Globus pallidus (tissue), 1 donor: ENCODE measurements around the gene SCNN1B.
"Not testable (repeated sequence)": the region's sequence is repeated elsewhere in the genome, so short reads cannot be mapped to it uniquely, and the experiment has no call there.

Experiments
- DNase-seq: peaks from one replicate; pipeline ENCODE4 v3.0.0-alpha.2; 2015; ENCODE audit warnings: low spot score

The SCNN1B gene

DNA sequence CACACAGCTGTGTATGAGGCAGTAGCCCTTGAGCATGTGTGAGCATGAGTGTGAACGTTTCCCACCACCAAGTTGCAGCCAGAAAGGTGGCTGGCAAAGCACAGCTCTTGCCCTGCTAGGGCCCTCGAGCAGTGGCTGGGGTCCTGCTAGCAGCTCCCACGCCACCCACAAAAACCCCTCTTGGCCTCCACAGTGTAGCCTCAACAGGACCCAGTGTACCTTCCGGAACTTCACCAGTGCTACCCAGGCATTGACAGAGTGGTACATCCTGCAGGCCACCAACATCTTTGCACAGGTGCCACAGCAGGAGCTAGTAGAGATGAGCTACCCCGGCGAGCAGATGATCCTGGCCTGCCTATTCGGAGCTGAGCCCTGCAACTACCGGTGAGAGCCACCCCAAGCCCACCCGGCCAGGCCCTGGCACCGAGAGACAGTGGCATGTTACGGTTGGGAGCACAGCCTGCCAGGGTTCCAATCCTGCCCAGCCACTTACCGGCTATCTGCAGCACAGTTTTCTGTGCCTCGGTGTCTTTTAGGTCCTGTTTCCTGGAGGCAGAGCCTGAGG, 53.1 kb downstream of the SCNN1B start:
- no peak for DNase-seq

DNA sequence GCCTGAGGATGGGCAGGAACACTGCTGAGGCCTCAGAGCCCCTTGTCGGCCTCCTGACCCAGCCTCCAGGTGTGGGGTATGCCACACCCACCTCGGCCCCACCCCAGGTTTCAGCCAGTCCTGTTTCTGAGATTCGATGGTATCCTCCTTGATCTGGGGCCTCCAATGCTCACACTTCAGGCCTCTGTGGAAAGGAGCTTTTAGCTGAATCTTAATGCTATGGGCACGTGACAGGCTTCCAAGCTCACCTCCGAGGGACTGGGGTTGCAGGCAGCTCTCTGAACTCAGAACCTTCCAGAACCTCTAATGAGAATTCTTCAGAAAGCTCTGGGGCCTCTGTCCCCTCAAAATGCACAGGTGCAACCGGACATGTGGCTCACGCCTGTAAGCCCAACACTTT, 54.8 kb downstream of the SCNN1B start:
- DNase-seq, result no peak

DNA sequence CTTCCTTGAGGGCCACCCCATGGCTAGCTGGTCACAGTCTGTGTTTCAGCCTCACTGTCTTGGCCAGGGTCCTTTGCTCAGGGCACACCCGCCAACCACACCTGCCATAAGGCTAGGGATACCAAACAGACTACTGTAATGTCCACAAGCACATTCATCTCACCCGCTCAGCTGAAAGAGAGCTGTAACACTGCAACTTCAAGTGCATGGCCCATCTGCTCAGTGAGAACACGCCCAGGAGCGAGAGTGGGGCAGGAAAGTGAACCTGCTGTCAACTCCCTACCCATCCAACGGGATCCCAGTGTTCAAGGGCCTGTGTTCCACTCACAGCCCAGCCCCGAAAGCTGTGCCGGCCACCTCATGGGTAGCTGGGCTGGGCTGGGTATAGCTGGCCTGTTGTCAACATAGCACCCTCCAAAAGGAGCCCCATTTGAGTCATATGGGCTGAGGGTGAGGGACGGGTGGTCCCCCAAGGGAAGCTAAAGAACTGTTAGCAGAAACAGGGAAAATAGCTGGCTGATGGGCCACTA, 55.7 kb downstream of the SCNN1B start:
- DNase-seq, result no peak

DNA sequence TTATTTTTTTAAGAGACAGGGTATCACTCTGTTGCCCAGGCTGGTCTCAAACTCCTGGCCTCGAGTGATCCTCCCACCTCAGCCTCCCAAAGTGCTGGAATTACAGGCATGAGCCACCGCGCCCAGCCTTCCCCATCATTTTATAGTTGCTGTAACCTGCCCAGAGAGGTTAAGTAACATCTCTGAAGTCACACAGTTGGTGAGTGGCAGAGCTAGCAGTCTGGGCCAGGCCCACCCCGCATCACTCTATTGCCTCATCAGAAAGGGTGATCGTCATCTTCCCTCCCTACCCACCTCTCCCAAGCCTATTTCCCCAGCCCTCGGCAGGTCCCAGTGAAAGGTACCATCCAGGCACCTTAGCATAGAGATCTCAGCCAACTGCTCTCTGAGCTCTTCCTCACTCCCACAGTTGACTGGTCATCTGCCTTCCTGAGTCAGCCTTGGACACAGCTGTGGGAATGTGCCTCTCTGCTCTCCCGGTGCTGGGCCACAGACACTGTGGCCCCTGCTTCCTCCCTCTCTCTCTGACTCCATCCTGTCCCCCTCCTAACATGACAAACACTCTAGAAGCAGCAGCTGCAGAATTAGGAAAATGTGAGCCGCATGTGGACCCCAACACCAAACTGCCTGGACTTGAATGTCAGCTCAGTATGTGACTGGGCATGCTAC, 57.1 kb downstream of the SCNN1B start:
- DNase-seq, result no peak

DNA sequence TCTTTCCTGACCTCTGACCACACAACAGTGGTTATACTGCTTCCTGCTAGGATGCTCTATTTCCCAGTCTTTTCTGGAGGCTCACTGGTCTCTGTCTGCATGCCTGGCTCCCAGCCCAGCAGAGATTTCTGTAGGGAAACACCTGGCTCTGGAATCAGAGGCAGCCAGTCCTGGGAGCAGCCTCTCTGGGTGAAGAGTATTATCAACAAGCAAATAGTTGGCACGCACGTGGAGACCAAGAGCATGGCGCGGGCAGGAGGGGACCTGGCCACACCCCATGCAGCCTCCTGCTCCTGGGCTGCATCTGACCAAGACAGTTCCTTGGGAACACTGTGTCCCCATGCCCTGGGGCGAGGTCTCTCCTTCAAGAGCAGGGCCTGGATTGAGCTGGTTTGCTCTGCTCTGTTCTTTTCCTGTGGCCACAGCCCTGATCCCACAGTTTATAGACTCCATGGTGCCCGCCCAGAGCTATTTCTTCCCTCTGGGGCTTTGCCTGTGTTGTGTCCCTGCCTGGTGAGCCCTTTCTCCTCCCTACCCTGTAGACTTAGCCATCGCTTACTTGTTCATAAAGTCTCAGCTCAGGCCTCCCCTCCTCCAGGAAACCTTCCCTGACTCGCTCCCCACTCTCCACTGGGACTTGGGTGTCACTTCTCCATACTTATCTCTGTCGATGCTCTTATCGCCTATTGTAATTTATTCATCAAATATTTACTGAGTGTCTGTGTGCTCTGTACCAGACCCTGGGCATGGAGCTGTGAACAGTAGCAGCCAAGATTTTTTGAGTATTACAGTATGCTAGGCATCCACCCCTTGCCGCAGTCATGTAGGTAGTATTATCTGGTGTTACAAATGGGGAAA, 60.6 kb downstream of the SCNN1B start:
- DNase-seq, result no peak

DNA sequence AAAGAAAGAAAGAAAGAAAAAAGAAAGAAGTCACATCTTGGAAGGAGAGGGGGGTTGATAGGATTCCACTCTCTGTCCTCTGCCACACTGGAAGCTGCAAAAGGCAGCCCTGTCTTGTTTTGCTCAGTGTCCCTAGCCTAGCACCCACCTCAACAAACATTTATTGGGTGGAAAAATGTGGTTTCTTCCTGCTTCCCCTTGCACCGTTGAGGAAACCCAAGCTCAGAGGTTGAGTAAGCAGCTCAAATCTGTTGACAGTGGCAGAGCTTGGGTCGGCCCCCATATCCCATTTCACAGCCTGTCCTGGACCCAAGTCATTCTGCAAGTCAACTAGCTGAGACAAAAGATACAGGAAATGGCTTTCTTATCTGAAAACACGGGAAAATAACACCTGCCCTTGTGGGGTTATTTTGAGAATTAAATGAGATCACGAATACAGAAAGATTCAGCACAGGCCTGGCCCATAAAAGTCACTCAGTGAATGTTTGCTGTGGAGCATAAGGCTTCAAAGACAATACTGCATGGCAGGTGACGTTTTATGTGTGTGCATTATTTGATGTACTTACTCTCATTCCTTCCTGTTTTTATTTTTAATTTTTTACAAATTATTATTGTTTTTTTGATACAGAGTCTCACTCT, 63.6 kb downstream of the SCNN1B start:
- DNase-seq, result no peak

DNA sequence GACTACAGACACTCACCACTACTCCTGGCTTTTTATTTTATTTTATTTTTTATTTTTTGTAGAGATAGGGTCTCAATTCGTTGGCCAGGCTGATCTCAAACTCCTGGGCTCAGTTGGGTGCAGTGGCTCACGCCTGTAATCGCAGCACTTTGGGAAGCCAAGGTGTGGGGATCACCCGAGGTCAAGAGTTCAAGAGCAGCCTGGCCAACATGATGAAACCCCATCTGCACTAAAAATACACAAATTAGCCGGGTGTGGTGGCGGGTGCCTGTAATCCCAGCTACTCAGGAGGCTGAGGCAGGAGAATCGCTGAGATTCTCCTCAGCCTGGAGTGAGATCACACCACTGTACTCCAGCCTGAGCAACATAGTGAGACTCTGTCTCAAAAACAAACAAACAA, 64.2 kb downstream of the SCNN1B start:
- not testable (repeated sequence) for DNase-seq

DNA sequence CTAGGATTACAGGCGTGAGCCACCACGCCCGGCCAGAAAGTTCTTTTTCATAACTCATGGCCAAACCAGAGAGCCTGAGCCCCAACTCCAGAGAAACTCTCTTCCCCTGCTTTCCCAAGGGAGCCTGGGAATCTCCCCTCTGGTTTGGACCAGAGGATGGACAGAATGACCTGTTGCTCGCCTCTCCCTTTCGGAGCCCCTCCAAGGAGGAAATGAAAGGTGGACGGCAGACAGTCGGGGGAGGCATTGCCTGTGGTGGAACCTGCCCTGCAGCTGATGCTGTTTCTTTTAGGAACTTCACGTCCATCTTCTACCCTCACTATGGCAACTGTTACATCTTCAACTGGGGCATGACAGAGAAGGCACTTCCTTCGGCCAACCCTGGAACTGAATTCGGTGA, 65.5 kb downstream of the SCNN1B start:
- no peak for DNase-seq

DNA sequence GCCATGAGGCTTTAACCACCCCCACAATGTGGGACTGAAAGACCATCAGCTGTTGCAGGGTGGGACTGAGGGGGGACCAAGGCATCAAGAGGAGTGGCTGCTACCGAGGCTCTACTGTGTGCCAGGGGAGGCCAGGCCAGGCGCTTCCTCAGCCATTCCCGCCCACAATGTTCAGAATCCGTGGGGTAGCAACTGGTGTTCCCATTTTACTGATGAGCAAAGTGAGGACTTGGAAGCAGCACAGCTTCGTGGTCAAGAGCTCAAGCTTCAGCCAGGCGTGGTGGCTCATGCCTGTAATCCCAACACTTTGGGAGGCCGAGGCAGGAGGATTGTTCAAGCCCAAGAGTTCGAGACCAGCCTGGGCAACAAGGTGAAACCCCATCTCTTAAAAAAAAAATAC, 65.9 kb downstream of the SCNN1B start:
- DNase-seq, result no peak

DNA sequence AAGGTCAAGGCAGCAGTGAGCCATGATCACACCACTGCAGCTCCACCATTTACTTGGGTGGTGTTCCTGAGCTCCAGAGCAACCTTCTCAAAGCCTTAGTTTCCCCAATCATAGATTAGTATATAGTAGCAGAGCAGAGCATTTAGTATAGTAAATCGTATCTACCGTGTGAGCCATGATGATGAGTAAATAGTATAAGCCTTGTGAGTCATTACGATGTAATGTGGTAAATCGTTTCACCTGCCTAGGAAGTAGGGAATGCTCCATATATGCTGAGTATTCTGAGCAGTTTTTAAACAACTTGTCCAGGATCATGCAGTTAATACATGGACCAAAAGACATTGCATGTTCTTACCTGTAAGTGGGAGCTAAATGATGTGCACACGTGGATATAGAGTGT, 66.4 kb downstream of the SCNN1B start:
- no peak for DNase-seq

DNA sequence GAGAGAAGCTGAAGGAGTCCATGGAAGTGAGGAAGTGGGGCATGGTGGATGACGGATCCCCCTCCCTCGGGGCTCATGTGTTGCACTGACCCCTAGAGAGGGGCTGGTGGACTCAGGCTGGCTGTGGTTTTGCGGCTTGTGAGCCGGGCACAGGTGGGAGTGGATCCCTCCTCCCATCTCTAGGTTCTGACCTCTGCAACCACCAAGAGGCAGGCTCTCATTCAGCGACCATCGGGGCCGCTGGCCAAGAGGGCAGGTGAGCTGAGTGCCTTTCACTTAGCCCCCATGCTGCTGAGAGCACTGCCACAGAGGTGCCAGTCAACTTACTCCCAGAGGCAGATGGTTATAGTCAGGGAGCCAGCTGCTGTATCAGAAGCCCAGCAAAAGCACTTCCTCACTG, 67.3 kb downstream of the SCNN1B start:
- DNase-seq, result no peak

DNA sequence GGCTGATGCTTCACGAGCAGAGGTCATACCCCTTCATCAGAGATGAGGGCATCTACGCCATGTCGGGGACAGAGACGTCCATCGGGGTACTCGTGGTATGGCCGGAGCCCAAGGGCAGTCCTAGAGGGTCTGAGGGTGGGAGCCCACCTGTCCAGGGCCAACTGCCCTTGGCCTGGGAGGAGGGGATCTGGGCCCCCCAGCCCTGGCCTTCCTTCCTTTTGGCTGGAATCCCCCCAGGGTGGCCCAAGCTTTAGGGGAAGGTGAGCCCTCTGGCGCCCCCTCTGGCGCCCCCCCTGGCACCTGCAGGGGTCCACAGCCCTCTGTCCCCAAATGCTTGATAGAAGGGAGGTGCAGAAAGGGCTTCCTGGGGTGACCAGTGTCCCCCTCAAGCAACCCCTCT, 69.3 kb downstream of the SCNN1B start:
- DNase-seq, result no peak

DNA sequence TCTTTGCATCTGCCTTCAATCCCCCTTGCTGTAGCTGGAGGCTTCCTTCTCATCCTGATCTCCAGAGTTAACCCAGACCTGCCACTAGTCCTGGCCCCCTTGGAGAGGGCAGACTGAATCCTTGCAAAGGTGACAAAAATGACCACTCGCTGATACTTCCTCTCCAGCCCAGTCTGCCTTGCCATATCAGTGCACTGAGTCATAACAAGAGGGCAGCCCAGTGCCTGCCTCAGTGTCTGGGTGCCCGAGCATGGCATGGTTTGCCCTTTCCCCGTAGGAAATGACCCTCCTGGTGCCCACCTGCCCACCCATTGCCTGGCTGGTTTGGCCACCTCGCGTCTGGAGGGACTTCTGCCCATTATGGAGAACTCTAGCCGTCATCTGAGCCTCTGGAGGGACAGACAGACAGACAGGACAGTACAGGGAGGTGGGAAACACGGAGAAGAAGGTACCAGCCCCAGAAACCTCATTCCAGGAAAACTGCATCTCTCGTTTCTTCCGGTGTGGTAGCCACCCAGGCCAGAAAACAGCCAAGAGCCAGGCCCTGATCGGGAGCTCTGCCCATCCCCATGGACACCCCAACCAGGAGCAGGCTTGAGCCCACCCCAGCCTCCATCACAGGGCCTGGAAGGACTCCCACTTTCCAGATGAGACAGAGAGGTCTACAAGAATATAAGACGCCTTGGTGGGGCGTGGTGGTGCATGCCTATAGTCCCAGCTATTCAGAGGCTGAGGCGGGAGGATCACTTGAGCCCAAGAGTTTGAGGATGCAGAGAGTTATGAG, 71.5 kb downstream of the SCNN1B start:
- DNase-seq, result no peak

DNA sequence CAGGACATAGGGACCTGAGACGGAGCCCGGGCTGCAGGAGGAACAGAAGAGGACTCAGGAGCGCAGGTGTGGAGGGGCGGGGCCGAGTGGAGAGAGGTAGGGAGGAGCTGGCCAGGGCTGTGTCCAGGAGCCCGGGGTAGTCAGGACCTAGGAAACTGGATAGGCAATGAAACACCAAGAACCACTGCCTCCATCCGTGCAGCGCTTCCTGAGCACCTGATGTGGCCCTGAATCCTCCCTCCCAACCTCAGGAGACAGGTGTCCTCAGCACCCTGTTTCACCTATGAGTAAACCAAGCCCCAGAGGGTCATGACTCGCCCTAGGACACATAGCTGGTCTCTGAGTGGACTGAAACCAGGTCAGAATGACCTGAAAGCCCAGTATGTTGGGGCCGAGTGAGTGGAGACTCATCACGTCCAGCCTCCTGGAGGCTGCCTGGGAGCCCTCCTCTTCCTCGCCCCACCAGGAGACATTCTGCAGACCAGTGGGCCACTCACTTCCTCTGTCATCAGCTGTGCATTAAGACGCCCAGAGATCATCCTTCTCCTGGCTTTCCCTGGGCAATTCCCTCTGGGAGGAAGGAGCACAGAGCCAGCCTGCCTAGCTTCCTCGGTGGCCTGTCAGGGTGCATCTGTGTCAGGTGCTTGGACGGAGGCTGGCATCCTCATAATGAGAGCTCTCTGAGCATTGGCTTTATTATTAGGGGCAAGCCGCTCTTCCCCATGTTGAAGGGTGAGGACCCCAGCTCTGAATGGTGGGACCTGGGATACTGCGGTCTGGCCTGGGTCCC, 72.8 kb downstream of the SCNN1B start:
- DNase-seq, result no peak

DNA sequence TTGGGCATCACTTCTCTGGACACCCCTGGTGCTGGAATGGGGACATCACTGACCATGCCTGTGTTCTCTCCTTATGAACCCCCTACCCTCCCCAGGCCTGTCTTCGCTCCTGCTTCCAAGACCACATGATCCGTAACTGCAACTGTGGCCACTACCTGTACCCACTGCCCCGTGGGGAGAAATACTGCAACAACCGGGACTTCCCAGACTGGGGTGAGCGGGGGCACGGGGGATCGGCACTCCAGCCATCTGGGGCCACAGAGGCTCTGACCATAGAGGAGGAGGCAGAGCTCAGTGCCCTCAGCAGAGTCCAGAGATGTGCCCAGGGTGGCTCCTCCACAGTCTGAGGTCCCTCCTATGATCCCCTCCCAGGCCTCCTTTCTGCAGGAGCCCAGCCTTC, 73.5 kb downstream of the SCNN1B start:
- no peak for DNase-seq

DNA sequence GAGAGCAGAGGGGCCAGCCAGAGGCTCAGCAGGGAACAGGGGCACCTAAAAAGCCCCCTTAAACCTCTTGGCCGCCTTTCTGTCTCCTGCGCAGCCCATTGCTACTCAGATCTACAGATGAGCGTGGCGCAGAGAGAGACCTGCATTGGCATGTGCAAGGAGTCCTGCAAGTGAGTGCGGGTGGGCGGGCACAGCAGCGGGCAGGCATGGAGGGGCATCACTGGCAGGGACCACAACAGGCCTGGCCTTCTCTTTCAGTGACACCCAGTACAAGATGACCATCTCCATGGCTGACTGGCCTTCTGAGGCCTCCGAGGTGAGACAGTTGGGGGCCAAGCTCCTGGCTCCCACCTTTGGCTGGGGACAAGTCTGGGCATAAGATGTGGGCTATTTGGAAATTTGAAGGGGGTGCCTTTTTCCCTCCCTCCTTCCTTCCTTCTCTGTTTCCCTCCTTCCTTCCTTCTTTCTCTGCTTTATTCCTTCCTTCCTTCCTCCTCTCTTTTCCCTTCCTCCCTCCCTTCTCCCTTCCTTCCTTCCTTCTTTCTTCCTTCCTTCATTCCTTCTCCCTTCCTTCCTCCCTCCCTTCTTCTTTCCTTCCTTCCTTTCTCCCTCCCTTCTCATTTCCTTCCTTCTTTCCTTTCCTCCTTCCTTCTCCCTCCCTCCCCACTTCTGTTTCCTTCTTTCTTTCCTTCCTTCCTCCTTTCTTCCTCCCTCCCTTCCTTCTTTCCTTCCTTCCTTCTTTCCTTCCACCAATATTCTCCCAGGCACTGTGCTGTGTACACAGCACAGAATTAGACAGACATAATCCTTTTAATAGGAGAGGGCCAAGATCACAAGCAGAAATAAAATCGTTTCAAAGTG, 75.2 kb downstream of the SCNN1B start:
- DNase-seq, result no peak

DNA sequence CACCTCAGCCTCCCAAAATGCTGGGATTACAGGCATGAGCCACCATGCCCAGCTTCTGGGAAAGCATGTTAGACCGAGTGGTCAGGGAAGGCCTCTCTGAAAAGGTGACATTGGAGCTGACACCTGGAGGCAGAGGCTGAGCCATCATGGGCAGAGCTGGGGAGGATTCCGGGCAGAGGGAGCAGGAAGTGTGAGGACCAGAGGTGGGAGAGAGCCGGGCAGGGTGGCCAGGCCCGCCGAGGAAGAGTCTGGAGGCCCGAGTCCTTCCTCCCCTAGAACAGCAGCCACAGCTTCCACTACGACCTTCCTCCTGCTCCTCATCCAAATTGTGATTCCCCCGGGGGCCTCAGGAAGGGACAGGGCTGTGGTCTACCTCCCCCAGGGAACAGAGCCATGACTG, 76.2 kb downstream of the SCNN1B start:
- DNase-seq, result no peak

DNA sequence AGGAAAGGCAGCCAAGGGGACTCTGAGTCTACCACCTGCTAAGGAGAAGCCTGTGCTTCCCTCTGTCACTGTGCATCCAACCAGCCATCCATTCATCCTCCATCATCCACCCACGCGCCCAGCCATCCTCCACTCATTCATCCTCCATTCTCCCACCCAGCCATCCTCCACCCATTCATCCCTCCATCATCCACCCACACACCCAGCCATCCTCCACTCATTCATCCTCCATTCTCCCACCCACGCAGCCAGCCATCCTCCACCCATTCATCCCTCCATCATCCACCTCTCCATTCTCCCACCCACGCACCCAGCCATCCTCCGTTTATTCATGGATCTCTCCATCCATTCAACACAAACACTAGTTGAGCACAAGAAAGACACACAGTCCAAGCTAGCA, 76.8 kb downstream of the SCNN1B start:
- no peak for DNase-seq

DNA sequence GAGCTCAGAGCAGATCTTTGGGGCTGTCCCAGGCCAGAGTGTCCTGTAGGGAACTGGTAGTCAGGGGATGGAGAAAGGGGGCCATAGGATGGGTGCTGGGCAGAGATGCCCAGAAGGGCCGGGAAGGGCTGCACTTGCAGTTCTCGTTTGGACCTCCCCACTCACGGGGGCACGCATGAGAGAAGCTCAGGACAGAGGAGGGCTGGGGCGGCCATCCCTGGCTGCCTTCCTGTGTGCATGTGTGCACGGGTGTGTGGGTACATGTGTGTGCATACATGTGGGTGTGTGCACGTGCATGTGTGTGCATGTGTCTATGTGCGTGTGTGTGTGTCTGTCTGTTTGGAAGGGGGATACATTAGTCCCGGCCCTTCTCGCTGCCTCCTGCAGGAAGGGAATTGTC, 77.6 kb downstream of the SCNN1B start:
- no peak for DNase-seq

DNA sequence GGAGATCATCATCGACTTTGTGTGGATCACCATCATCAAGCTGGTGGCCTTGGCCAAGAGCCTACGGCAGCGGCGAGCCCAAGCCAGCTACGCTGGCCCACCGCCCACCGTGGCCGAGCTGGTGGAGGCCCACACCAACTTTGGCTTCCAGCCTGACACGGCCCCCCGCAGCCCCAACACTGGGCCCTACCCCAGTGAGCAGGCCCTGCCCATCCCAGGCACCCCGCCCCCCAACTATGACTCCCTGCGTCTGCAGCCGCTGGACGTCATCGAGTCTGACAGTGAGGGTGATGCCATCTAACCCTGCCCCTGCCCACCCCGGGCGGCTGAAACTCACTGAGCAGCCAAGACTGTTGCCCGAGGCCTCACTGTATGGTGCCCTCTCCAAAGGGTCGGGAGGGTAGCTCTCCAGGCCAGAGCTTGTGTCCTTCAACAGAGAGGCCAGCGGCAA, 78.4 kb downstream of the SCNN1B start:
- DNase-seq, result no peak
